Heart left ventricle (tissue), 13 donors: ENCODE results near the gene SMIM23.

ENCODE experiments used
- CTCF ChIP-seq, 12 donors: fragments of 200-600 bp; sonication (generic) in 4 of 12; IDR thresholded peaks; one replicate each; pipeline versions ENCODE4 v1.5.0 to v1.8.0; 2018 to 2022; ENCODE audit warnings: antibody characterized with exemption in 12 of 12, mild to moderate bottlenecking in 5 of 12
- POLR2A ChIP-seq, 2 donors: fragments of 450-650 bp; IDR thresholded peaks; one replicate each; pipeline ENCODE4 v1.6.1; 2017; ENCODE audit warnings: antibody characterized with exemption in 2 of 2, mild to moderate bottlenecking in 2 of 2, moderate library complexity in 2 of 2
- donor health status: ischemic (EF 13 %, LVEDD 7.1; RV severe dilation, severe dysfunction).
- donor health status: DM: no; HTN: yes; CAD: no.
- donor health status: DM: no; HTN: no; CAD: no.
- donor health status: ischemic (EF 25% LVEDD 6.9; RV normal size, moderate dysfunction).
- donor health status: ischemic (EF 25% LVEDD 5.7; RV mildly dilated, moderate dysfunction).
- donor health status: ischemic (EF 35%, LVEDD 5.7; RV mildly dilated, moderate dysfunction).
- donor health status: nonischemic (EF 11% LVEDD 7.7; RV severe dilation, severe dysfunction).
- donor health status: DM: yes; HTN: yes; CAD: no.
- donor health status: PGD.
- donor health status: ischemic (EF 29% LVEDD 5.4; RV normal size, mild dysfunction).
- donor health status: nonischemic (EF 23%, LVEDD 6.1; RV moderate dilation, normal function).

GRCh38 chr5:171820561-171820960 is 34.9 kb downstream of the SMIM23 start:
- TF ChIP-seq POLR2A (IDR thresholded peaks at IDR 0.05) (no peak), CTCF (IDR thresholded peaks at IDR 0.05) (no peak)
